DMS79 treated with DMSO at 0.1 percent for 48 hours (cell line): ENCODE data around the gene MFNG.

Source experiments
- DNase-seq: peaks from one replicate; lab custom pipeline; 2025; lab: John Stamatoyannopoulos, UW

MFNG gene

GRCh38 chr22:37511395-37512104, 25.4 kb upstream of the MFNG start:
- no peak for DNase-seq

GRCh38 chr22:37510091-37510490, 23.9 kb upstream of the MFNG start:
- DNase-seq, result no peak

GRCh38 chr22:37509059-37509860, 23.1 kb upstream of the MFNG start:
- DNase-seq, result no peak

DNA sequence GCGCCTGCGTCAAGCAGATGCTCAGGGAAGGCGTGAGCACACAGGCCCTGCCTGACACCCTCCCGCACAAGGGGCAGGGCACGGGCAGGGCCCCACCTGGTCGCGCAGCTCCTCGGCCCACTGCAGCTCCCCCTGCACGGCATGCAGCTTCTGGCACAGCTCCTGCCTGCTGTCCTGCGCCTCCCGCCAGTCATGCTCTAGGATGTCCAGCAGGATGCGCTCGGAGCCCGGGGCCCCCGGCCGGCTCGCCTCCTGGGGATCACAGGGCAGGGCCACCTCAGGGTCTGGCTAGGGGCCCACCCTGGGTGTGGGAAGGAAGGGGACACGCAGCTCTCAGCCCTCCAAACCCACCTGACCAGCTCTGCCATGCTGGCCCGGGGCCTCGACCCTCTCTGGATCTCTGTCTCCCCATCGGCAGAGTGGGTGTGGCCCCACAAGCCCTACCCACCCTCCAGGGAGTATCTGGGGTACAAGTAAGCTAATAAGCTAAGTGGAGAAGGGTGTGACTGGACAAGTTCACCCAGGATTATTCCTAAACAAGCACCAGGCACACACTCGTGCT, 22.3 kb upstream of the MFNG start:
- no peak for DNase-seq

DNA sequence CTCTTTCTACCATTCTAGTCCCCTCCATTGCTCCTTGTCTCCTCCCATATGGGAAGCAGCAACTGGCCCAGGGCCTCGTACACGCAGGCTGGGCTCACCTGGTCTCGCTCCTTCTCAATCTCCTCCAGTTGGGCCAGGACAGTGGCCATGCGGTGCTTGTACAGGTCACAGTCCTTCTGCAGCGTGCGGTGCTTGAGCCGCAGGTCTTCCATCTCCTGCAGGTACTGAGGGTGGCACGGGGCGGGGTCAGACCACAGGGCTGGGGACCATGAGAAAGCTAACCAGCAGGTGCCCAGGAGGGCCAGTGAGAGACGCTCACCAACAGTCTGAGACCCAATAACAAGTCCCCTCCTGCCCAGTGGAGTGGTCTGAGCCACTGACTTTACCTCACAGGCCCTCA, 21.5 kb upstream of the MFNG start:
- no peak for DNase-seq

DNA sequence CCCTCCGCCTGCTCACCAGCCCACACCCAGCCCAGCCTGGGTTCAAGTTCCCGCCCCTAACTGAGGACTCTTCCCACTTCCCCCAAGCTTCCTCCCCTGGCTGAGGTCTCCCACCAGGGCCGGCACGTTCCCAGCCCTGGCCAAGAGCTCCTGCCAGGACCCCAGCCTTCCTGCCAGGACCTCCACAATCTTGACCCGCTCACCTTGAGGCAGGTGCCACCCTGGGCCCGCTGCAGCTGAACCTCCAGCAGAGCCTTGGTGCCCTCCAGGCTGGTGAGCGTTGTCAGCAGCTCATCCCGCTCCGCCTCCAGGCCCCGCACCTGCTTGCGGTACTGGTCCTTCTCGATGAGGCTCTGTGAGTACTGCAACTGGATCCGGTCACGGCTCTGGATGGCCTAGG, 19.8 kb upstream of the MFNG start:
- no peak for DNase-seq

GRCh38 chr22:37505565-37505964, 19.4 kb upstream of the MFNG start:
- DNase-seq, result no peak

GRCh38 chr22:37504964-37505363, 18.8 kb upstream of the MFNG start:
- no peak for DNase-seq

DNA sequence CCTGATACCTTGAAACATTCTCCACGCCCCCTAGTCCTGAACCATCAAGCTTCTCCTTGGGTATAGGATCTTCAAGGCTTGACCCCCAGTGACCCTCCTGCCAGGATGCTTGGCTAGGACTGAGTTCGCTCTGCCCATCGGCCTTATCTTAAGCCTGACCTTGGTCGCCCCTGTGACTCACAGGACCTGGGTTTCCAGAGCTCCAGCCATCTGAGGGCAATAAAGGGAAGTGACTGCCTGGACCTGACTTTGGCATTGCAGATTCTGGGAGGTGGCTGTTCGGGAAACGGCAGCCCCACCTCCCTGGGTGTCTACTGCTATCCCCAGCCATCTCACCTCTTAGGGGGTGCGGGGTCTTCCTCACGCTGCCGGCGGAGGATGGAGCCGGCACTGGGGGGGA, 17.7 kb upstream of the MFNG start:
- no peak for DNase-seq

DNA sequence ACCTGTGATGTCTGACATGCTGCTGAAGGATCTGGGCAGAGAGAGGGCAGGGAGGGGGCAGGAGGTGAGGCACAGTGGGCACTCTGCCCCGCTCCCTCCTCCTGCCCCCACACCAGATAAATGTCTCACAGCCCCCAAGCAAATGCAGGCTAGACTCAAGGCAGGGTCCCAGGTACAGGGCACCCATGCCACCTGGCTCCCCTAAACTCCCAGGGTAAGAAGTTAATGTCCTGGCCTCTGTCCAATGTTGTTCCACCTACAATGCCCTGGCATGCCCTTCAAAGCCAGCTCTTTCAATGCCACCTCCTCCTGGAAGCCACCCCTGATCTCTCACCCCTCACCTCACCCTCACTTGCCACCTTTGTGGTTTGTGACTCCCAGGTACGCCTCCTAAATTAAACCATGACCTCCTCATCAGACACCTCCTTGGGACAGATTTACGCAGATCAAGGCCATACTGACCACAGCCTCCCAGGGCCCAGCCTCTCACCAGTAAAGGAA, 17.0 kb upstream of the MFNG start:
- DNase-seq, result no peak

DNA sequence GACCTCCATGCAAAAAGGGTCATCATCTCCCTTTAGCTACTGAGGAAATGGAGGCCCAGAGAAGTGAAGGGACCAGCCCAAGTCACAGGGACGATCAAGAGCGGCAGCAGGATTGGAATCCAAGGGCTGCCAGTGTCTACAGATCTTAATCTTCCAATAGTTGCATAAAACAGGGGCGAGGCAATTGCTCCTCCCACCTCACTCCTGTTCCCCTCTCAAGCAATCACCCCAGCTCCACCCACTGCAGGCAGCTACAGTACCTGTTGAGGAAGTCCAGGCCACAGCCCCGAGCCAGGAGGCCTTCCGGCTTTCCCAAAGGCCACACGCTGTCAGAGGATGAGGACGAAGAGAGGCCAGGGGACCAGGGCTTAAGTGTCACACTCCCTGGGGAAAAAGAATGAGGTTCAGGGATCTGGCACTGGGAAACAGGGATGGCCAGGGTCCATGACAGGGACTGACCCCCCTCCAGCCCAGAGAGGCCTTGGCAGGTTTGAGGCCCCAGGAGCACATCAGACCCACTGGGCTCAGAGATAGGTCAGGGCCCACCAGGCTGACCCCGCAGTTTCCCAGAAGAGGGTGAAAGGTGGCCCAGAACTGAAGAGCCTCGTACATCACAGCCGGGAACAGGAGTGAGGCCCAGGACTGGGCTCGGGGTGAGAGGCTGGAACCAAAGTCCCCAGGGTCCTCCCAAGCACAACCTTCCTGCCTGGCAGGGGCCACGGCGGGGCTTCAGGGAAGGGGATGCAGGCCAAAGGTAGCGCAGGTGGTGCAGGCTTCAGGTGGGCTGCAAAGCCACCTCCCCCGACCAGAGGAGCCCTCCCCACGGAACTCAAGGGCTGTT, 16.4 kb upstream of the MFNG start:
- DNase-seq, result no peak

- no peak for DNase-seq
Measured at GRCh38 chr22:37501610-37502341, 15.6 kb upstream of the MFNG start.

GRCh38 chr22:37500745-37501609, 14.8 kb upstream of the MFNG start:
- no peak for DNase-seq

GRCh38 chr22:37499789-37500540, 13.8 kb upstream of the MFNG start:
- DNase-seq, result no peak

DNA sequence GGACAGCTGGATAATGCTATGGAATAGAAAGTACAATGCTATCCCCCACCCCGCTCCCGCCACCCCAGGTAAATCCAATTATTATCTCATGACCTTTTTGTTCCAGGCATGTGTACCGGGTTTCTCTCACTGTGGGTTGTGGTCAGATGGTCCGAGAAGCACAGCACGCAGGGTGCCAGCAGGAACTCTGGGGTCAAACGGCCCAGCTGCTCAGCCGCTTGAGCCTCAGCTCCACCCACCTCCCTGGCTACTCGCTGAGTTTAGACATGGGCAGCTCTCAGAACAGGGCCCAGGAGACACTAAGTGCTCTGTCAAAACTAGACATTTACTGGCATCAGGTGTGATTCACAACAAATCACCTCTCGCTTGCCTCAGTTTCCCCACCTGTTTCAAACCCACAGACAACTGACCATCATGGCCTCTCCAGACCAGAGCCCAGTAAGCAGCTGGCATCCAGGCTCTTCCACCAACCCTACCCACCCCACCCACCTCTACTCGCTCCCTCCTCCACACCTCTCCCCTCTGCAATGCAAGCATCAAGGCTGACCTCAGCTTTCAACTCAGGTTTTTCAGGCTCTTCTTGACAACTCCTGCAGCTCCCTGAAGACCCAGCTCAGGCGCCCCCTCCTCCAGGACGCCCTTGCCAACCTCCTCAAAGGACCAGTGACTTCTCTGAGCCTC, 13.0 kb upstream of the MFNG start:
- DNase-seq, result no peak

GRCh38 chr22:37498289-37498909, 12.2 kb upstream of the MFNG start:
- no peak for DNase-seq

GRCh38 chr22:37497062-37497599, 10.9 kb upstream of the MFNG start:
- no peak for DNase-seq

DNA sequence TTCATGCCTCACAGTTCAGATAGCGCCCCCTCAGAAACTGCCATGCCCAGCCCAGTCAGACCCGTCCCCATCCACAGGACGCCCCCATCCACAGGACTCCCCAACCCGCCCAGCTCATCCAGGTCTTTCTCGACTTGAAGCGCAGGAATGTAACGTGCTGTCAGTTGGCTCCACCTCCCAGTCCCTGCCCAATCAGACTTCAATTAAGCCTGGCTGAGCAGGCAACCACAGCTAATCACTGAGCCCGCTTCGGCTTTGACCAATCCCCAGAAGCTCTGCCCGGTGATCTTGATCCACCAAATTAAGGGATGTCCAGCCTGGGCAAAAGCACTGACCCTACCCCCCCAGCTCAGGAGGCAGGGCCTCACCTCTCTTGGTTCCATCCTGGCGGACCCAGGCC, 10.5 kb upstream of the MFNG start:
- DNase-seq, result no peak
